ENCODE results near the gene SDK1. TPM values are rescaled to one million over a fixed set of nuclear protein-coding genes. Genes with fewer than 3 reads are reported as not detected.

SDK1 gene
- total RNA-seq, 1 experiment from 2014 or later, result 9.3 TPM

DNA sequence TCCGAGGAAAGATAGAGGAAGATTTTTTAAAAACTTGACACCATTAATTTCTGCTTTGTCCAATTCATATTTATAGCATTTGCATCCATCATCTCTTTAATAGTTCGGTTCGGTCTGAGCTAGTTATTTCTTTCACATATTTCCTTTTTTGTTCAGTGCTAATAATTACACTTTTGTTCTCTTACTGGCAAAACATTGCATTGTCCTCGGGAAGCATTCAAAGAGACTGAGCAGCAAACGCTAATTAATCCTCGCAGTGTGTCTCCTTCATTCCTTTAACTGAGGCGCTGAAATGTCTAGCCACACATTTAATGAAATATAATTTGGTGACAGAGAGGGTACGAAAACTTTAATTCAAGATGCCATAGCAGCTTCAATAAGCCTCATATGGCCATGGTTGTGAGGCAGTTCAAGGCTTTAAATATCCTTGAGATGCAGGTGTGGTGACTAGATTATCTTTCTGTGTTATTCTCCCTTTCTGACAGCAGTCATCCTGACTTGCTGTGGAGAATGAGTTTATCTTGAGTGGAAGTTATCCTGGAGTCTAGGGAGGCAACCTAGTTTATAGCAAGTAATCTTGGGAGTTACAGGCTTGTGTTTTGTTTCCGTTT, 431.4 kb downstream of the SDK1 start:
- TF ChIP-seq CBFB (CRISPR knock-in tag; IDR thresholded peaks at IDR 0.05; ENCODE audit: low read depth) (no peak), ZNF232 (CRISPR knock-in tag; IDR thresholded peaks at IDR 0.05) (no peak), SMAD4 (CRISPR knock-in tag; IDR thresholded peaks at IDR 0.05) (no peak), KAT7 (CRISPR knock-in tag; IDR thresholded peaks at IDR 0.05; ENCODE audit: borderline replicate concordance) (no peak), TP53 (CRISPR knock-in tag; IDR thresholded peaks at IDR 0.05) (no peak), CREB1 (CRISPR knock-in tag; IDR thresholded peaks at IDR 0.05) (no peak), JAZF1 (CRISPR knock-in tag; IDR thresholded peaks at IDR 0.05) (no peak), ZNF138 (CRISPR knock-in tag; conservative IDR thresholded peaks at IDR 0.05) (no peak), ZNF263 (CRISPR knock-in tag; IDR thresholded peaks at IDR 0.05; ENCODE audit: low read depth) (no peak)
- TF ChIP-seq, protein P1, sequence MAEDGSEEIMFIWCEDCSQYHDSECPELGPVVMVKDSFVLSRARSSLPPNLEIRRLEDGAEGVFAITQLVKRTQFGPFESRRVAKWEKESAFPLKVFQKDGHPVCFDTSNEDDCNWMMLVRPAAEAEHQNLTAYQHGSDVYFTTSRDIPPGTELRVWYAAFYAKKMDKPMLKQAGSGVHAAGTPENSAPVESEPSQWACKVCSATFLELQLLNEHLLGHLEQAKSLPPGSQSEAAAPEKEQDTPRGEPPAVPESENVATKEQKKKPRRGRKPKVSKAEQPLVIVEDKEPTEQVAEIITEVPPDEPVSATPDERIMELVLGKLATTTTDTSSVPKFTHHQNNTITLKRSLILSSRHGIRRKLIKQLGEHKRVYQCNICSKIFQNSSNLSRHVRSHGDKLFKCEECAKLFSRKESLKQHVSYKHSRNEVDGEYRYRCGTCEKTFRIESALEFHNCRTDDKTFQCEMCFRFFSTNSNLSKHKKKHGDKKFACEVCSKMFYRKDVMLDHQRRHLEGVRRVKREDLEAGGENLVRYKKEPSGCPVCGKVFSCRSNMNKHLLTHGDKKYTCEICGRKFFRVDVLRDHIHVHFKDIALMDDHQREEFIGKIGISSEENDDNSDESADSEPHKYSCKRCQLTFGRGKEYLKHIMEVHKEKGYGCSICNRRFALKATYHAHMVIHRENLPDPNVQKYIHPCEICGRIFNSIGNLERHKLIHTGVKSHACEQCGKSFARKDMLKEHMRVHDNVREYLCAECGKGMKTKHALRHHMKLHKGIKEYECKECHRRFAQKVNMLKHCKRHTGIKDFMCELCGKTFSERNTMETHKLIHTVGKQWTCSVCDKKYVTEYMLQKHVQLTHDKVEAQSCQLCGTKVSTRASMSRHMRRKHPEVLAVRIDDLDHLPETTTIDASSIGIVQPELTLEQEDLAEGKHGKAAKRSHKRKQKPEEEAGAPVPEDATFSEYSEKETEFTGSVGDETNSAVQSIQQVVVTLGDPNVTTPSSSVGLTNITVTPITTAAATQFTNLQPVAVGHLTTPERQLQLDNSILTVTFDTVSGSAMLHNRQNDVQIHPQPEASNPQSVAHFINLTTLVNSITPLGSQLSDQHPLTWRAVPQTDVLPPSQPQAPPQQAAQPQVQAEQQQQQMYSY (CRISPR knock-in tag; IDR thresholded peaks at IDR 0.05), result no peak
- TF ChIP-seq, protein P2, sequence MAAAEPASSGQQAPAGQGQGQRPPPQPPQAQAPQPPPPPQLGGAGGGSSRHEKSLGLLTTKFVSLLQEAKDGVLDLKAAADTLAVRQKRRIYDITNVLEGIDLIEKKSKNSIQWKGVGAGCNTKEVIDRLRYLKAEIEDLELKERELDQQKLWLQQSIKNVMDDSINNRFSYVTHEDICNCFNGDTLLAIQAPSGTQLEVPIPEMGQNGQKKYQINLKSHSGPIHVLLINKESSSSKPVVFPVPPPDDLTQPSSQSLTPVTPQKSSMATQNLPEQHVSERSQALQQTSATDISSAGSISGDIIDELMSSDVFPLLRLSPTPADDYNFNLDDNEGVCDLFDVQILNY (CRISPR knock-in tag; IDR thresholded peaks at IDR 0.05), result no peak
- TF ChIP-seq, protein P3, sequence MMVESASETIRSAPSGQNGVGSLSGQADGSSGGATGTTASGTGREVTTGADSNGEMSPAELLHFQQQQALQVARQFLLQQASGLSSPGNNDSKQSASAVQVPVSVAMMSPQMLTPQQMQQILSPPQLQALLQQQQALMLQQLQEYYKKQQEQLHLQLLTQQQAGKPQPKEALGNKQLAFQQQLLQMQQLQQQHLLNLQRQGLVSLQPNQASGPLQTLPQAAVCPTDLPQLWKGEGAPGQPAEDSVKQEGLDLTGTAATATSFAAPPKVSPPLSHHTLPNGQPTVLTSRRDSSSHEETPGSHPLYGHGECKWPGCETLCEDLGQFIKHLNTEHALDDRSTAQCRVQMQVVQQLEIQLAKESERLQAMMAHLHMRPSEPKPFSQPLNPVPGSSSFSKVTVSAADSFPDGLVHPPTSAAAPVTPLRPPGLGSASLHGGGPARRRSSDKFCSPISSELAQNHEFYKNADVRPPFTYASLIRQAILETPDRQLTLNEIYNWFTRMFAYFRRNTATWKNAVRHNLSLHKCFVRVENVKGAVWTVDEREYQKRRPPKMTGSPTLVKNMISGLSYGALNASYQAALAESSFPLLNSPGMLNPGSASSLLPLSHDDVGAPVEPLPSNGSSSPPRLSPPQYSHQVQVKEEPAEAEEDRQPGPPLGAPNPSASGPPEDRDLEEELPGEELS (CRISPR knock-in tag; IDR thresholded peaks at IDR 0.05), result no peak
- TF ChIP-seq, protein P4, sequence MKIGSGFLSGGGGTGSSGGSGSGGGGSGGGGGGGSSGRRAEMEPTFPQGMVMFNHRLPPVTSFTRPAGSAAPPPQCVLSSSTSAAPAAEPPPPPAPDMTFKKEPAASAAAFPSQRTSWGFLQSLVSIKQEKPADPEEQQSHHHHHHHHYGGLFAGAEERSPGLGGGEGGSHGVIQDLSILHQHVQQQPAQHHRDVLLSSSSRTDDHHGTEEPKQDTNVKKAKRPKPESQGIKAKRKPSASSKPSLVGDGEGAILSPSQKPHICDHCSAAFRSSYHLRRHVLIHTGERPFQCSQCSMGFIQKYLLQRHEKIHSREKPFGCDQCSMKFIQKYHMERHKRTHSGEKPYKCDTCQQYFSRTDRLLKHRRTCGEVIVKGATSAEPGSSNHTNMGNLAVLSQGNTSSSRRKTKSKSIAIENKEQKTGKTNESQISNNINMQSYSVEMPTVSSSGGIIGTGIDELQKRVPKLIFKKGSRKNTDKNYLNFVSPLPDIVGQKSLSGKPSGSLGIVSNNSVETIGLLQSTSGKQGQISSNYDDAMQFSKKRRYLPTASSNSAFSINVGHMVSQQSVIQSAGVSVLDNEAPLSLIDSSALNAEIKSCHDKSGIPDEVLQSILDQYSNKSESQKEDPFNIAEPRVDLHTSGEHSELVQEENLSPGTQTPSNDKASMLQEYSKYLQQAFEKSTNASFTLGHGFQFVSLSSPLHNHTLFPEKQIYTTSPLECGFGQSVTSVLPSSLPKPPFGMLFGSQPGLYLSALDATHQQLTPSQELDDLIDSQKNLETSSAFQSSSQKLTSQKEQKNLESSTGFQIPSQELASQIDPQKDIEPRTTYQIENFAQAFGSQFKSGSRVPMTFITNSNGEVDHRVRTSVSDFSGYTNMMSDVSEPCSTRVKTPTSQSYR (CRISPR knock-in tag; IDR thresholded peaks at IDR 0.05), result no peak
- POLR2A ChIA-PET, result no interaction called here
- Mint-ChIP-seq H3K36me3 (peaks cover 12% of the 10 kb centered on the region), H3K27ac (no peak overlapping the region), H3K9me3 (peaks cover 21% of the 10 kb centered on the region), H3K4me1 (peaks cover 8% of the 10 kb centered on the region), H3K27me3 (ENCODE audit: low read depth) (no peaks in the 10 kb centered on the region), H3K4me3 (no peak overlapping the region)
- ATAC-seq (no peak), DNase-seq (ENCODE audit: low spot score) (no peak)
- CTCF ChIA-PET, result no interaction called here

DNA sequence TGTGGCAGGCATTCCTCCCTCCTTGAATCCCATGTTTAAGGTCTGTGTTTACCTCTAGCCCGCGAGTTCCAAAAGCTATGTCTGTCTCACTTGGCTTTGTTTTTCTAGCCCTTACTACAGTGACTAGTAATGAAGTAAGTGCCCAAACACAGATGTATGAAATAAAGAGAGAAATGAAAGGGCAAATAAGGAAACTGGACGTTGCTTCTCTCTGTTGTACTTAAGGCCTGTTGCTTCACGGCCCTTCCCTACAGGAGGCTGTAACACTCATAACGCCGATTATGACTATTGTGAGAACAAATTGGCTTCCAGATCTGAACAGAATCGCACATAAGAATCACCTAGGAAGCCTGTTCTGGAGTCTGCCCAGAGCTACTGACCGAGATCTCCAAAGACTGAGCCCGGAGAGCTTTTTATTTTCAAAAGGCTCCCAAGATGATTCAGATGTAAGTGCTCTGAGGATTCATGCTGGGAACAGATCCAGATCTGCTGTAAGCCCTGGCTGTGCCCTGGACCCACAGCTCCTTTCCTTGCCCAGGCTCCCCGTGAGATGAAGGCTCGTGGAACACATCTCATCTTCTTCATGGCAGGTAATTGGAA, 432.6 kb downstream of the SDK1 start:
- H3K36me3 Mint-ChIP-seq, result peaks cover 19% of the 10 kb centered on the region
- peaks cover 28% of the 10 kb centered on the region for H3K9me3 Mint-ChIP-seq
- no peak overlapping the region for H3K4me3 Mint-ChIP-seq
- ATAC-seq (no peak), DNase-seq (ENCODE audit: low spot score) (no peak)
- ChIA-PET CTCF (interaction anchor here (0.8 kb wide), 1 partner anchor 60 kb away, joined by 3 read pairs; no protein-coding TSS in a partner anchor), POLR2A (no interaction called here)
- H3K4me1 Mint-ChIP-seq, result peaks cover 8% of the 10 kb centered on the region
- peak overlapping the region; percentile 54; the same call in 1 of the 2 replicates for H3K27ac Mint-ChIP-seq
- TF ChIP-seq GTF2I (CRISPR knock-in tag; conservative IDR thresholded peaks at IDR 0.05) (no peak), NR3C1 (CRISPR knock-in tag; conservative IDR thresholded peaks at IDR 0.05; ENCODE audit: low read depth) (no peak), ETV6 (CRISPR knock-in tag; IDR thresholded peaks at IDR 0.05) (no peak)
- TF ChIP-seq, protein P5, sequence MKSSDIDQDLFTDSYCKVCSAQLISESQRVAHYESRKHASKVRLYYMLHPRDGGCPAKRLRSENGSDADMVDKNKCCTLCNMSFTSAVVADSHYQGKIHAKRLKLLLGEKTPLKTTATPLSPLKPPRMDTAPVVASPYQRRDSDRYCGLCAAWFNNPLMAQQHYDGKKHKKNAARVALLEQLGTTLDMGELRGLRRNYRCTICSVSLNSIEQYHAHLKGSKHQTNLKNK (CRISPR knock-in tag; IDR thresholded peaks at IDR 0.05), result no peak
- no peaks in the 10 kb centered on the region for H3K27me3 Mint-ChIP-seq (ENCODE audit: low read depth)

All from WTC11 (cell line).